Activated naive CD4-positive, alpha-beta T cell treated with anti-CD3 and anti-CD28 coated beads, Interleukin-2, amount 50 U/mL, for 72 hours (primary cell): ENCODE measurements around the gene BTG4. TPM values are rescaled to one million over a fixed set of nuclear protein-coding genes. Genes with fewer than 3 reads are reported as not detected.
A peak's percentile ranks its signal among the peaks of the same experiment; 100 is the strongest.

Experiments used
- ATAC-seq, 2 donors: fragments of 150-1000 bp; cut with Tn5 transposase; 2 replicates each; pipeline ENCODE4 v1.10.0; 2021; ENCODE audit warnings: mild to moderate bottlenecking in 2 of 2, moderate library complexity in 2 of 2
- DNase-seq, 2 donors: peaks; one replicate each; pipeline ENCODE4 v3.0.0; 2021 to 2022; ENCODE audit warnings: low spot score in 2 of 2
- H3K27ac Mint-ChIP-seq, 2 donors: one replicate each; pipeline ENCODE4 v1.8.0; 2022; ENCODE audit warnings: mild to moderate bottlenecking in 2 of 2, mixed read lengths in 2 of 2
- H3K36me3 Mint-ChIP-seq, 2 donors: one replicate each; pipeline ENCODE4 v1.8.0; 2022; ENCODE audit warnings: mixed read lengths in 2 of 2
- H3K9me3 Mint-ChIP-seq, 2 donors: one replicate each; pipeline ENCODE4 v1.8.0; 2022; ENCODE audit warnings: mixed read lengths in 2 of 2
- total RNA-seq, 2 donors: library from RNA; stranded (reverse); gene quantifications; one replicate each; pipeline ENCODE4 v1.2.3, GENCODE V29; 2022

BTG4 gene
- total RNA-seq, 2 donors from 2014 or later = 0.23 TPM; not detected in 1

GRCh38 chr11:111472228-111472627, 40.0 kb downstream of the BTG4 start:
- DNase-seq = no peak
- Mint-ChIP-seq H3K9me3 (no peaks in the 10 kb centered on the region), H3K27ac (no peak overlapping the region), H3K36me3 (peaks cover 0 to 4% of the 10 kb centered on the region in 2 donors)
- ATAC-seq = no peak

GRCh38 chr11:111469200-111469599, 43.0 kb downstream of the BTG4 start:
- Mint-ChIP-seq H3K36me3 (no peaks in the 10 kb centered on the region), H3K27ac (no peak overlapping the region), H3K9me3 (no peaks in the 10 kb centered on the region)
- no peak for DNase-seq
- ATAC-seq = no peak

DNA sequence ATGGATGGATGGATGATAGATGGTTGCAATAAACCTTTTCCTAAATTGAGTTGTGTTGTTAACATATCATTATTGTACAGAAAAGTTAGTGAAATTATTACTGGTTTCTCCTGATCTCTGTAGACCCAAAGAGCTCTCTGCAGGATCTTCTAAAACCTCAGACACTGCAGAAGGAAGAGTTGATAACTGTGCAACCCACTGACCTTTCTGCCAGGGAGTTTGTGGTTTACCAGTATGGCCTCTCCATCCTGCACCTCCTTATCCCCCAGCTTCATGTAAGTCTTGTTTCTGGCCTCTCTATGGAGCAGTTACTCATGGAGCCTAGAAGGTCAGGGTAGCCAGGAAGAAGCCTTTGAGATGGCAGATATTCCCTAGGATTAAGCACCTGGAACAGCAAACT, 45.6 kb downstream of the BTG4 start:
- ATAC-seq = no peak
- Mint-ChIP-seq H3K36me3 (no peaks in the 10 kb centered on the region), H3K27ac (no peak overlapping the region), H3K9me3 (no peaks in the 10 kb centered on the region)
- DNase-seq = no peak

GRCh38 chr11:111465400-111465799, 46.8 kb downstream of the BTG4 start:
- ATAC-seq = no peak
- H3K36me3 Mint-ChIP-seq = no peaks in the 10 kb centered on the region
- no peaks in the 10 kb centered on the region for H3K9me3 Mint-ChIP-seq
- no peak overlapping the region for H3K27ac Mint-ChIP-seq
- DNase-seq = no peak

- Mint-ChIP-seq H3K9me3 (no peaks in the 10 kb centered on the region), H3K36me3 (no peaks in the 10 kb centered on the region), H3K27ac (no peak overlapping the region)
- no peak for DNase-seq
- no peak for ATAC-seq
Observed at GRCh38 chr11:111463276-111463675, 48.9 kb downstream of the BTG4 start.

GRCh38 chr11:111462329-111462728, 49.9 kb downstream of the BTG4 start:
- ATAC-seq (no peak), DNase-seq (no peak)
- no peaks in the 10 kb centered on the region for H3K9me3 Mint-ChIP-seq
- H3K27ac Mint-ChIP-seq = no peak overlapping the region
- H3K36me3 Mint-ChIP-seq = no peaks in the 10 kb centered on the region

- DNase-seq = no peak
- Mint-ChIP-seq H3K9me3 (no peaks in the 10 kb centered on the region), H3K36me3 (no peaks in the 10 kb centered on the region), H3K27ac (no peak overlapping the region)
- no peak for ATAC-seq
Observed at GRCh38 chr11:111461460-111462235, 50.5 kb downstream of the BTG4 start.

- H3K27ac Mint-ChIP-seq = no peak overlapping the region
- no peak for DNase-seq
- H3K36me3 Mint-ChIP-seq = no peaks in the 10 kb centered on the region
- H3K9me3 Mint-ChIP-seq = no peaks in the 10 kb centered on the region
- ATAC-seq = no peak
Observed at GRCh38 chr11:111460856-111461255, 51.3 kb downstream of the BTG4 start.

DNA sequence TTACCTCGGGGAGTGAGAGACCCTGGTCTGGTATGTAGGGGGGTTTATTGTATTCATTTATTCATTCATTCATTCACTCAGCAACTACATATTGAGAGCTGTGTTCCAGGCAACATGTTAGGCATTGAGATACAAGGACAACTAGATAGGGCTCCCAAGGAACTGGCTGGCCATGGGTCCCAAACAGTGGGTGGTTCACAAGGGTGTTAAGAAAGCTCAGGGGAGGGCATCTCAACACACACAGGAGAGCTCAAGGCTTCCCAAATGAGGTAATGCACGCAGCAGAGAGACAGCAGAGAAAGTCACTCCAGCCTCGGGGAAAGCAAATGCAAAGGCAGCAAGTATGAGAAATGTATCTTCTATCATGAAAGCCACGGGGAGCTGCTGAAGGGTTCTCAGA, 51.8 kb downstream of the BTG4 start:
- no peak for DNase-seq
- Mint-ChIP-seq H3K36me3 (no peaks in the 10 kb centered on the region), H3K9me3 (no peaks in the 10 kb centered on the region), H3K27ac (no peak overlapping the region)
- ATAC-seq = no peak

- no peaks in the 10 kb centered on the region for H3K36me3 Mint-ChIP-seq
- DNase-seq (no peak), ATAC-seq (no peak)
- H3K9me3 Mint-ChIP-seq = no peaks in the 10 kb centered on the region
- no peak overlapping the region for H3K27ac Mint-ChIP-seq
Observed at GRCh38 chr11:111459506-111460270, 52.5 kb downstream of the BTG4 start.

DNA sequence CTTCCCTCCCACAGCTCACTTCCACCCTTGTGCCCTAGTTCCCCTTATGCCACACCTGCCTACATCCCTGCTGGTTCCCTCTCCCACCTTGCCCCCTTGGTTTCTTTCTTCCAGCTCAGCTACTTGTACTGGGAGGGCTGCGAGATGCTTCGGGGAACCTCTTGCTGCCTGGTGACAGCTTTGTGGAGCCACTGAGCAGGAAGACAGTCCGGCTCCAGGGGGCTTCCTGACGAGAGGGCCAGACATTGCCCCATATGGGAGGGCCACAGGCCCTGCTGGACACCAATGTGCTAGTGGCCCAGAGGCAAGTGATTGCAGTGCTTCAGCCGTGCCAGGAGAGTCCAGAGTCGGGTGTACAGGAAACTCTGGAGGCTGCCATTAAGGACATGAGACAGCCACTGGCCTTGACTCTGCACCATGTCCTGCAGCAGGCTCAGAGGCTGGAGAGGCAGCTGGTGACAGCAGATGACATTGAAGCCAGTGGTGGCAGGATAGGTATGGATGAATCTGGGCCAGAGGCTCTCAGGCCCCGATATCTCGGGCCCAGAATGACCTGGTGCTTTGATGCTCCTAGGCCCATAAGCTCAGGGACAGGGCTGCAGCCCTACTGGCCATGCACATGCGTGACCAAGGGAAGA, 54.3 kb downstream of the BTG4 start:
- DNase-seq (no peak), ATAC-seq (no peak)
- Mint-ChIP-seq H3K36me3 (no peaks in the 10 kb centered on the region), H3K27ac (no peak overlapping the region), H3K9me3 (no peaks in the 10 kb centered on the region)

DNA sequence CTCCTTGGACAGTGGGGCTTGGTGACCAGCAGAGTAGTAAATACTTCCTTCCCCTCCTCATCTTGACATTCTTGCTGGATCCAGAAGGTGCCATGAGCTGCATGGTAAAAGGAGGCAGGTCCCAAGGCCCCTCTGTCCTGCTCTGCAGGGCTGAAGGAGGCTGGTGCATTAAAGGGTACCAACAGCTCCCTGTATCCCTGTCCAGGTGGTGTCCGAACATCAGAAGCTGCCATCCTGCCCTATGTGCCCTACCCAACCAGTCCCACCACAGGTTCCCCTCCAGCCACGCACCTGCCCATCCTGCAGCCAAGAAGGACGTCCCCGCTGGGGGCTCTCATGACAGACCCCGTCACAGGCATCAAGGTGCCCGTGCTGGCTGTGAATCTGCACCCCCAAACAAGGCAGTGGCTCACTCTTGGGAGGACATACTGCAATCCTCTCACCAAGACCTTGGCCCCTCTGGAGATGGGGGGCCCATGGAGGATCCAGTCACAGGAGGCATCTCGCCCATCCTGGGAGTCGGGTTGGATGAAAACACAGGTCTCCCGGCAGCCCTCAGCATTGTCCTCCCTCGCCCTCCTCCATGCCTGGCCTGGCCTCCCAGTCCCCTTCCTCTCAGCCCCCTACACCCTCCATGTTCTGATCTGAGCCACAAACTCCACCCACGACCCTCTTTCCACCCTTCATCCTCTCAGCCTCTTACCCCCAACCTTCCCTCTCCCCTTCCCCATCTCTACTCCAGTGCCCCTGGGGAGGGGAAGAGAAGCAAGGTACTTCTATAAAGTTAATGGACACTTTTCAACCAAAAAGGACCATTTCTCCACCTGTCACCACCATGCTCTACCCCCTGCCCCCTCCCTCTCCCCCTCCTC, 55.1 kb downstream of the BTG4 start:
- DNase-seq = no peak
- H3K27ac Mint-ChIP-seq = peak overlapping the region in 1 of 2 donors; percentile 65
- no peaks in the 10 kb centered on the region for H3K36me3 Mint-ChIP-seq
- ATAC-seq = no peak
- H3K9me3 Mint-ChIP-seq = no peaks in the 10 kb centered on the region

DNA sequence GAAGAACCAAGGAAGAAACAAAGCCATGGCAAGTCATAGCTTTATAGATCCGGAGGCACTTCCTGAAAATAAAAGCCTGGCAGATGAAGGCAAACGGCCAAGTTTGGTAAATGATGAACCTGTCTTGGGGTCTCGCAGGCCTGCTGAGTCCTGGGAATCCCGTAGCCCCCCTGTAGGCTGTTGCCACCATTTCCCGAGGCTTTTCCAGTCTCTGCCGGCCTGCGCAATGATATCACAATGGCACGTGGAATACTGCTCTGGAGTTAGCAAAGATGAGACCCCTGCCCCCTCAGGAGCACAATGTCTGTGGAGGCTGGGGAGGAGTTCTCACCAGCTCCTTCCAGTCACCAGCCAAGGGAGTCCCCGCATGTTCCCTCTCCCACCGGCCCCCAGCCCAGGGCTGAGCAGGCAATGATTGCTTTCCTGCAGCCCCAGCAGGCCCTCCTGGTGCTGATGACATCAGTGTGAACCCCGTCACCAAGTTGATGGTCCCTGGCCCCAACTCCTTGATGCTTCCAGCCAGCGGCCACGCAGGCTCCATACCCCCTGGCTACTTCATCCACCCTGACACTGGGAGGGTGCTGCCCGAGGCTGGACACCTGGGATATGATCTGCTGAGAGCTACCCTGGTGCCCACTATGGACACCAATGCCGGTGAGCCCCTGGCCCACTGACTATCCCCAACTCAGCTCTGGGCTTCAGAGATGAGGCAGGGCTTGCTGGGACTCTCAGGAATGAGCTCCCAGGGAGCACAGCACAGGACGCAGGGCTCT, 55.9 kb downstream of the BTG4 start:
- DNase-seq (no peak), ATAC-seq (no peak)
- H3K9me3 Mint-ChIP-seq = no peaks in the 10 kb centered on the region
- no peaks in the 10 kb centered on the region for H3K36me3 Mint-ChIP-seq
- no peak overlapping the region for H3K27ac Mint-ChIP-seq

- Mint-ChIP-seq H3K36me3 (no peaks in the 10 kb centered on the region), H3K27ac (no peak overlapping the region), H3K9me3 (no peaks in the 10 kb centered on the region)
- peak in 1 of 2 donors; percentile 22 for ATAC-seq
- DNase-seq = no peak
Observed at GRCh38 chr11:111455291-111456085, 56.7 kb downstream of the BTG4 start.

DNA sequence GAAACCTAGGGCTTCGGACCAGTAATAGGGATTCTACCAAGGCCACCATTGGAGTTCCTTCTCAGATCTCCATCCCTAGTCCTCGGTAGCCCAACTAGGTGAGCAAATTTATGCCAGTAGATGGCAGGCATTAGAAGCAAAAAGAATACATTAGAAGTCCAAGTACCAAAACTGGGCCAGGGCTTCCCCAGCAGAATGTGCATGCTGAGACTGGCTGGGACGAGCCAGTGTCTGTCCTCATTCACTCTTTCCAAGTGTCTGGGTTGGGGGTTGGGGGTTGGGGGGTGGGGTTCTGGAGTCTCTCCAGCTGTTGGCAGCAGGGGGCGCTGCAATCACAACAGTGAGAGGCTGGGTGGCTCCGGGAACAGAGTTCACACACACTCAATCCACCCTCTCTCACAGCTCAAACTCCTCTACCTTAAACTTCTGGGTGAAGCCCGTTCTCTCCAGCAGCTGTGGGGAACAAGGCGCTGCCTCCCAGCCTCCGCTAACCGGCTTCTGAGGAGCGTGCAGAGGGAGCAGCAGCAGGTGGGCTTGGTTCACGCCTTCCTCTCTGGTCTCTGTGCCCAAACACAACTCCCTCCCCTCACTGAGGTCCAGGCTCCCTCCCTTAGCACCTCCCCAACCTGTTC, 57.5 kb downstream of the BTG4 start:
- Mint-ChIP-seq H3K27ac (no peak overlapping the region), H3K36me3 (no peaks in the 10 kb centered on the region), H3K9me3 (no peaks in the 10 kb centered on the region)
- DNase-seq = peak in 1 of 2 donors; percentile 79
- ATAC-seq = peak; percentile 82 to 92
